Measurements from ENCODE around the gene IL11RA.
A peak's percentile ranks its signal among the peaks of the same experiment; 100 is the strongest.
"Not testable (repeated sequence)": the region's sequence is repeated elsewhere in the genome, so short reads cannot be mapped to it uniquely, and the experiment has no call there.

IL11RA gene

DNA sequence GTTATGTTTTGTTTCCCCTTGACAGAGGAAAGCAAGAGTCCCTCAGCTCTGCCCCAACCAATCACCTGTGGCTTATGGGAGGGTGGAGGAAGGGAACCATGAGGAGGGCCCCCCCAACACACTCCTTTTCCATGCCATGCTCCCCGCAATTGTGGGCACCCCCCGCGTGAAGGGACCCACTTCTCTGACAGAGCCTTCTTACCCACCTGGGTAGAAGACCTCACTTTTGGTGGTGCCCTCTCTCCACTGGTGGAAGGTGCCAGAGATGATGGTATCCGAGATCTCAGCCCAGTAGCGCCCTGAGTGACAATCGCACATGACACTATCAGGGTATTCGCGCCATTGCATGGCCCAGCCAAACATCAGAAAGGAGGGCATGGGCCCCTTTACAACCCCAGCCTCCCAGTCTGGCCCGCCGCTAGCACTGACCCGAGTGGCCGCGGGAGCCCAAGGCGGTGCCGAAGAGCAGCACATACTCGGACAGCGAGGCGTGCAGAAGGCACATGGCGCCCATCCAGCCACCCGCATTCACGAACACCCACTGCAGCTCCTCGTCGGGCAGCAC lies 15.1 kb upstream of the IL11RA start:
- TF ChIP-seq, protein P1, sequence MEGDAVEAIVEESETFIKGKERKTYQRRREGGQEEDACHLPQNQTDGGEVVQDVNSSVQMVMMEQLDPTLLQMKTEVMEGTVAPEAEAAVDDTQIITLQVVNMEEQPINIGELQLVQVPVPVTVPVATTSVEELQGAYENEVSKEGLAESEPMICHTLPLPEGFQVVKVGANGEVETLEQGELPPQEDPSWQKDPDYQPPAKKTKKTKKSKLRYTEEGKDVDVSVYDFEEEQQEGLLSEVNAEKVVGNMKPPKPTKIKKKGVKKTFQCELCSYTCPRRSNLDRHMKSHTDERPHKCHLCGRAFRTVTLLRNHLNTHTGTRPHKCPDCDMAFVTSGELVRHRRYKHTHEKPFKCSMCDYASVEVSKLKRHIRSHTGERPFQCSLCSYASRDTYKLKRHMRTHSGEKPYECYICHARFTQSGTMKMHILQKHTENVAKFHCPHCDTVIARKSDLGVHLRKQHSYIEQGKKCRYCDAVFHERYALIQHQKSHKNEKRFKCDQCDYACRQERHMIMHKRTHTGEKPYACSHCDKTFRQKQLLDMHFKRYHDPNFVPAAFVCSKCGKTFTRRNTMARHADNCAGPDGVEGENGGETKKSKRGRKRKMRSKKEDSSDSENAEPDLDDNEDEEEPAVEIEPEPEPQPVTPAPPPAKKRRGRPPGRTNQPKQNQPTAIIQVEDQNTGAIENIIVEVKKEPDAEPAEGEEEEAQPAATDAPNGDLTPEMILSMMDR (IDR thresholded peaks at IDR 0.05; ENCODE audit: extremely low read depth, insufficient read depth, missing control alignments) = no peak
- in situ Hi-C loops (cut with MboI; ENCODE audit: low pct_unique_long_range_greater_than_20kb, low sequenced_read_pairs, unreplicated experiment) = no loop called here
- no peak for DNase-seq (ENCODE audit: low spot score)

DNA sequence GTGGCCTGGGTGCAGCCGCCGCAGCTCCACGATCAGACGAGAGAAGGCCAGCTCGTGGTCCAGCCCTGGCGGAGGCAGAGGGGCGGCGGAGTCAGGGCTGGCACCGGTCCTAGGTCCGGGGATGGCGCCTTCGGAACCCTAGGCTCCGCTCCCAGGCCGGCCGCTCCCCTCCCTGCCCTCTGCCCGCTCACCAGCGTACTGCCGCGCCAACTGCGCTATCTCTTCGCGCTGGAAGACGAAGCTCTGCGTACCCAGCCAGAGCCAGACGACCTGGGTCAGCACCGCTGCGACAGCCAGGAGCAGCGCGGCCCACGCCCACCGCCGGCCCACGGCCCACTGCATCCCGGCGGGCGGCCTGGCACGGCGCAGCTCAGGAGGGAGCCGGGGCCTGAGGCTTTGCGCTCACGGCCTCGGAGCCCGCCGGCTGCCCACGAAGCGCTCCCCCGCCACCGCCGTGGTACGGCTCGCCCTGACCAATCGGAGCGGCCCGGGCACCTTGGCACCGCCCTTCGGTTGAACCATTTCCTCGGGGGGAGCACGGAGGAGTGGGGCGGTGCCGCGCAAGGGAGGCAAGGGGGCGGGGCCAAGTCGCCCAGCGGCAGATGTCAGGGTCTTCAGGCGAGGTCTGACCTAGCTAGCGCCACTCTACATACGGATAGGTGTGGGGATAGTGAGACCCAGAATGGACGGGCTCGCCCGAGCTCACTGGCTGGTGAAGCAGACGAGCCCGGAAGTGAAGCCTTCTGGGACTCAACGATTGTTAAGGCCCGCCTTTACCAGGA lies 14.4 kb upstream of the IL11RA start, which contains the start of gene SIGMAR1:
SIGMAR1 (minus strand) TSS at position 432 of the 782 bp plus-strand sequence; CDS start at position 342, 90 bp downstream.
- peak; percentile 95 for DNase-seq (ENCODE audit: low spot score)
- TF ChIP-seq, protein P1 (IDR thresholded peaks at IDR 0.05; ENCODE audit: extremely low read depth, insufficient read depth, missing control alignments) = no peak
- in situ Hi-C loops (cut with MboI; ENCODE audit: low pct_unique_long_range_greater_than_20kb, low sequenced_read_pairs, unreplicated experiment) = no loop called here

DNA sequence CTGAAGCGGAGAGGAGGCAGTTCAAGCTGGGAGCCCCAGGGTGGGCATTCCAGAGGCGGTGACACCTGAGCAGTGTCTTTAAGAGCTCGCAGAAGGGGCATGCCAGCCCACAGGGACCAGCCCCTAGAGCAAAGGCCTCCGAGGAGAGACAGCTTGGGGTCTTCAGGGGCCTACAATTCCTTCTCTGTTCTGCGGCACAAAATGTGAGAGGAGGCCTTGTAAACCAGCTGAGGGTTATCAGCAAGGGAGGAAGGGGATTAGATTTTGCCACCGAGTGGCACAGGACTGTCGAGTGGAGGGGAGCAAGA lies 13.9 kb upstream of the IL11RA start:
- TF ChIP-seq, protein P1 (IDR thresholded peaks at IDR 0.05; ENCODE audit: extremely low read depth, insufficient read depth, missing control alignments) = no peak
- in situ Hi-C loops (cut with MboI; ENCODE audit: low pct_unique_long_range_greater_than_20kb, low sequenced_read_pairs, unreplicated experiment) = no loop called here
- DNase-seq (ENCODE audit: low spot score) = no peak

DNA sequence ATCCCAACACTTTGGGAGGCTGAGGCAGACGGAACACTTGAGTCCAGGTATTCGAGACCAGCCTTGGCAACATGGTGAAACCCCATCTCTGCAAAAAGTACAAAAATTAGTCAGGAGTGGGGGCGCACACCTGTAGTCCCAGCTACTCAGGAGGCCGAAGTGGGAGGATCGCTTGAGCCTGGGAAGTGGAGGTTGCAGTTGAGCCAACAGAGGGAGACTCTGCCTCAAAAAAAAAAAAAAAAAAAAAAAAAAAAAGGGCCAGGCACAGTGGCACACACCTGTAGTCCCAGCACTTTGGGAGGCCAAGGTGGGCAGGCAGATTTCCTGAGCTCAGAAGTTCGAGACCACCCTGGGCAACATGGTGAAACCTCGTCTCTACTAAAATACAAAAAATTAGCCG lies 12.7 kb upstream of the IL11RA start:
- in situ Hi-C loops (cut with MboI; ENCODE audit: low pct_unique_long_range_greater_than_20kb, low sequenced_read_pairs, unreplicated experiment); DNase-seq (ENCODE audit: low spot score): not testable (repeated sequence)

DNA sequence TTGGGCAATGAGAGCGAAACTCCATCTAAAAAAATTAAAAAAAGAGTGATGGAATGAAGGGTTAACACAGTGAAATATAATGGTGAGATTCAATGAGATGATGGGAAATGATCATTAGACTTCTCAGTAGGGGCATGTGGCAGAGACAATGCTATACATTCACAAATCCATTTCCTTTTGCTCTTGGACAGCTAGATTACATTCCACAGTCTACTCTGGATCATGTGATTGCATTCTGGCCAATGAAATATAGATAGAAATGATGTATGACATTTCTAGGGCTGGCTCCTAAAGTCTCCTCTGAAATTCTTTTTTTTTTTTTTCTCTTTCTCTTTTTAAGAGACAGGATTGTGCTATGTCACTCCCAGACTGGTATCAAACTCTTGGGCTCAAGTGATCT lies 9.3 kb upstream of the IL11RA start:
- no peak for DNase-seq (ENCODE audit: low spot score)

DNA sequence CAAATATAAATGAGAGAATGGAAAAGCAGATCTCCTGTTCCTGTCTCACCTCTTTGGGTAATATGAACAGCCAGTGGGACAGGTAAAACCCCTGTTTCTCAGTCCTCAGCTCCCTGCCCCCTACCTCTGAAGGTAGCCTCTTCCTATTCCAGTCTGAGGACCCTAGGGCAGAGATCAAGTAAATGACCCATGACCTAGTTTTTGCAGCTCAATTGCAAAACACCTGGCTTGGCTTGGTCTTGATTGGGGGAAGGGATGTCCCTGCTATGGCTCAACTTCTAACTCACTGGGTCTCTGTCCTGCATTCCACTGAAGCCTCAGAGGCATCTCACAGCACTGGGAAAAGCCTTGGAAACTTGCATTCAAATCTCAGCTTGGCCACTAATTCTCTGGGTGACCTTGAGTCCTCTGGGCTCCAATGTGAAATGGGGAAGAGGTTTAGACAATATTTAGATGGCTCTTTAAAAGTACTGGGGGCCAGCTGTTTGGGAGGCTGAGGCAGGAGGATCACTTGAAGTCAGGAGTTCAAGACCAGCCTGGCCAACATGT lies 7.1 kb upstream of the IL11RA start:
- in situ Hi-C loops (cut with MboI; ENCODE audit: low pct_unique_long_range_greater_than_20kb, low sequenced_read_pairs, unreplicated experiment) = no loop called here
- TF ChIP-seq, protein P1 (IDR thresholded peaks at IDR 0.05; ENCODE audit: extremely low read depth, insufficient read depth, missing control alignments) = no peak
- no peak for DNase-seq (ENCODE audit: low spot score)

More for the DNA sequence above, 9.3 kb upstream of the IL11RA start:
- in situ Hi-C loops (cut with MboI; ENCODE audit: low pct_unique_long_range_greater_than_20kb, low sequenced_read_pairs, unreplicated experiment) = no loop called here
- TF ChIP-seq, protein P1 (IDR thresholded peaks at IDR 0.05; ENCODE audit: extremely low read depth, insufficient read depth, missing control alignments) = no peak

All from GM13977 (cell line).